ENCODE data around the gene ZNF213. TPM values are rescaled to one million over a fixed set of nuclear protein-coding genes. Genes with fewer than 3 reads are reported as not detected.

Gene ZNF213
- total RNA-seq, 1 donor: 8.0 TPM

DNA sequence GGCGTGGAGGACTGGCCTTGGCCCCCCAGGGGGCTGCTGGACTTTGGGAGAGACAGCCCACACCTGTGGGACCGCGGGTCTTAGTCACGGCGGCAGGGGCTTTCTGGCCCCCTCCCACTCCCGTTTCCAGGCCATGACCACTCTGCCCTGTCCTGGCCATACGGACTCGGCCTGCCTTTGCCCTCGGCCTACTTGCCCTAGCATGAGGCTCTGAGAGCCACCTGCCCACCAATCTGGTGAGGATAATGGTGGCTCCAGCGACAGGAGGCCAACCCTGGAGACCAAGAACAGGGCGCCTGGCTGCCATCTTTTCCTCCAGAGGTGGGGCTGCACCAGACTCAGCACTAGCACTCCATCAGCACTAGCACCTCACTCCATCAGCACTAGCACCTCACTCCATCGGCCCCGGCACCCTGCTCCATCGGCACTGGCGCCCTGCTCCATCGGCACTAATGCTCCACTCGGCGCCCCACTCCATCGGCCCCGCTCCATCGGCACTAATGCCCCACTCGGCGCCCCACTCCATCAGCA lies 7.0 kb downstream of the ZNF213 start:
- TF ChIP-seq, protein P1, sequence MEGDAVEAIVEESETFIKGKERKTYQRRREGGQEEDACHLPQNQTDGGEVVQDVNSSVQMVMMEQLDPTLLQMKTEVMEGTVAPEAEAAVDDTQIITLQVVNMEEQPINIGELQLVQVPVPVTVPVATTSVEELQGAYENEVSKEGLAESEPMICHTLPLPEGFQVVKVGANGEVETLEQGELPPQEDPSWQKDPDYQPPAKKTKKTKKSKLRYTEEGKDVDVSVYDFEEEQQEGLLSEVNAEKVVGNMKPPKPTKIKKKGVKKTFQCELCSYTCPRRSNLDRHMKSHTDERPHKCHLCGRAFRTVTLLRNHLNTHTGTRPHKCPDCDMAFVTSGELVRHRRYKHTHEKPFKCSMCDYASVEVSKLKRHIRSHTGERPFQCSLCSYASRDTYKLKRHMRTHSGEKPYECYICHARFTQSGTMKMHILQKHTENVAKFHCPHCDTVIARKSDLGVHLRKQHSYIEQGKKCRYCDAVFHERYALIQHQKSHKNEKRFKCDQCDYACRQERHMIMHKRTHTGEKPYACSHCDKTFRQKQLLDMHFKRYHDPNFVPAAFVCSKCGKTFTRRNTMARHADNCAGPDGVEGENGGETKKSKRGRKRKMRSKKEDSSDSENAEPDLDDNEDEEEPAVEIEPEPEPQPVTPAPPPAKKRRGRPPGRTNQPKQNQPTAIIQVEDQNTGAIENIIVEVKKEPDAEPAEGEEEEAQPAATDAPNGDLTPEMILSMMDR (IDR thresholded peaks at IDR 0.05; ENCODE audit: extremely low read depth, low read depth, low read length): no peak
- peak; percentile 52 for DNase-seq (ENCODE audit: insufficient read length, low spot score, missing footprints)
- Histone ChIP-seq H3K9me3 (ENCODE audit: low read depth, low read length) (no peaks in the 10 kb centered on the region), H3K4me1 (ENCODE audit: insufficient read depth, low read length) (peaks cover 4% of the 10 kb centered on the region), H4K20me1 (ENCODE audit: insufficient read depth, low read length) (no peaks in the 10 kb centered on the region), H3K4me2 (ENCODE audit: insufficient read depth, low read length) (no peak overlapping the region), H2AFZ (ENCODE audit: low read length) (no peak overlapping the region), H3K27ac (ENCODE audit: low read depth, low read length) (no peak overlapping the region), H3K4me3 (ENCODE audit: insufficient read depth, low read length) (no peak overlapping the region), H3K79me2 (ENCODE audit: insufficient read depth, low read length) (peaks cover 5% of the 10 kb centered on the region), H3K27me3 (ENCODE audit: insufficient read depth, low read length) (no peaks in the 10 kb centered on the region), H3K36me3 (ENCODE audit: insufficient read depth, low read length) (peaks cover 11% of the 10 kb centered on the region)

DNA sequence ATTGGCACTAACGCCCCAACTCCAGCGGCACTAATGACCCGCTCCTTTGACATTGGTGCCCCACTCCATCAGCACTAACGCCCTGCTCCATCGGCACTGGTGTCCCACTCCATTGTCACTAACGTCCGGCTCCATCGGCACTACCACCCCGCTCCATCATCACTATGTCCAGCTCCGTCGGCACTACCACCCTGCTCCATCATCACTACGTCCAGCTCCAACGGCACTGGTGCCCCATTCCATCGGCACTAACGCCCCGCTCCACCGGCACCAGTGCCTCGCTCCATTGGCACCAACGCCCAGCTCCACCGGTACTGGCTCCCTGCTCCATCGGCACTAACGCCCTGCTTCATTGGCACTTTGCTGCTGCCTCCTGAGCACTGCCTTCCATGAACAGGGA lies 7.5 kb downstream of the ZNF213 start:
- H3K4me2 ChIP-seq (ENCODE audit: insufficient read depth, low read length): no peak overlapping the region
- no peak overlapping the region for H2AFZ ChIP-seq (ENCODE audit: low read length)
- H3K79me2 ChIP-seq (ENCODE audit: insufficient read depth, low read length): no peaks in the 10 kb centered on the region
- no peaks in the 10 kb centered on the region for H4K20me1 ChIP-seq (ENCODE audit: insufficient read depth, low read length)
- peak; percentile 18 for DNase-seq (ENCODE audit: insufficient read length, low spot score, missing footprints)
- peaks cover 11% of the 10 kb centered on the region for H3K36me3 ChIP-seq (ENCODE audit: insufficient read depth, low read length)
- peaks cover 4% of the 10 kb centered on the region for H3K4me1 ChIP-seq (ENCODE audit: insufficient read depth, low read length)
- TF ChIP-seq, protein P1 (IDR thresholded peaks at IDR 0.05; ENCODE audit: extremely low read depth, low read depth, low read length): no peak
- H3K4me3 ChIP-seq (ENCODE audit: insufficient read depth, low read length): no peak overlapping the region
- H3K9me3 ChIP-seq (ENCODE audit: low read depth, low read length): no peaks in the 10 kb centered on the region
- no peak overlapping the region for H3K27ac ChIP-seq (ENCODE audit: low read depth, low read length)
- H3K27me3 ChIP-seq (ENCODE audit: insufficient read depth, low read length): no peaks in the 10 kb centered on the region

GRCh38 chr16:3142770-3143169 lies 7.9 kb downstream of the ZNF213 start:
- peak; percentile 82 for DNase-seq (ENCODE audit: insufficient read length, low spot score, missing footprints)
- H3K36me3 ChIP-seq (ENCODE audit: insufficient read depth, low read length): peaks cover 11% of the 10 kb centered on the region
- TF ChIP-seq, protein P1 (IDR thresholded peaks at IDR 0.05; ENCODE audit: extremely low read depth, low read depth, low read length): no peak
- H3K4me3 ChIP-seq (ENCODE audit: insufficient read depth, low read length): no peak overlapping the region
- H2AFZ ChIP-seq (ENCODE audit: low read length): no peak overlapping the region
- no peaks in the 10 kb centered on the region for H4K20me1 ChIP-seq (ENCODE audit: insufficient read depth, low read length)
- no peaks in the 10 kb centered on the region for H3K27me3 ChIP-seq (ENCODE audit: insufficient read depth, low read length)
- H3K4me1 ChIP-seq (ENCODE audit: insufficient read depth, low read length): peaks cover 4% of the 10 kb centered on the region
- no peak overlapping the region for H3K4me2 ChIP-seq (ENCODE audit: insufficient read depth, low read length)
- no peak overlapping the region for H3K27ac ChIP-seq (ENCODE audit: low read depth, low read length)
- H3K9me3 ChIP-seq (ENCODE audit: low read depth, low read length): no peaks in the 10 kb centered on the region
- H3K79me2 ChIP-seq (ENCODE audit: insufficient read depth, low read length): no peaks in the 10 kb centered on the region

- no peaks in the 10 kb centered on the region for H3K9me3 ChIP-seq (ENCODE audit: low read depth, low read length)
- H4K20me1 ChIP-seq (ENCODE audit: insufficient read depth, low read length): no peaks in the 10 kb centered on the region
- H3K4me1 ChIP-seq (ENCODE audit: insufficient read depth, low read length): peaks cover 4% of the 10 kb centered on the region
- no peak overlapping the region for H3K4me2 ChIP-seq (ENCODE audit: insufficient read depth, low read length)
- peaks cover 11% of the 10 kb centered on the region for H3K36me3 ChIP-seq (ENCODE audit: insufficient read depth, low read length)
- H2AFZ ChIP-seq (ENCODE audit: low read length): no peak overlapping the region
- DNase-seq (ENCODE audit: insufficient read length, low spot score, missing footprints): peak; percentile 71
- no peak overlapping the region for H3K4me3 ChIP-seq (ENCODE audit: insufficient read depth, low read length)
- H3K27ac ChIP-seq (ENCODE audit: low read depth, low read length): no peak overlapping the region
- H3K27me3 ChIP-seq (ENCODE audit: insufficient read depth, low read length): no peaks in the 10 kb centered on the region
- H3K79me2 ChIP-seq (ENCODE audit: insufficient read depth, low read length): no peaks in the 10 kb centered on the region
- TF ChIP-seq, protein P1 (IDR thresholded peaks at IDR 0.05; ENCODE audit: extremely low read depth, low read depth, low read length): no peak
Measured at GRCh38 chr16:3143189-3143588, 8.4 kb downstream of the ZNF213 start.

Measured in osteoblast (primary cell).